ENCODE measurements around the gene MTX2.

Gene MTX2

DNA sequence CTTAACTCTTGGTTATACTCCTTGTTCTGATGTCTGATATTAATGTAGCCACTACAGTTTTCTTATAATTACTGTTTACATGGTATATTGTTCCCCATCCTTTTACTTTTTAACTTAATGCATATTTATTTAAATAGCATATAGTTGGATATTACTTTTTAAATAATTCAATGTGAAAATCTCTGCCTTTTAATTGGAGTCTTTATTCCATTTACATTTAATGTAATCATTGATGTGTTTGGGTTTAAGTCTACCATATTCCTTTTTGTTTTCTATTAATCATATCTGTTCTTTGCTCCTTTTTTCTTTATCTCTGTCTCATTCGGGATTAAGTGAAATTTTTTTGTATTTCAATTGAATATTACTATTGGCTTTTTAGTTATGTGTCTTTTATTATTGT is 109.1 kb downstream of the MTX2 start:
- ATAC-seq, result no peak
- DNase-seq, result no peak

DNA sequence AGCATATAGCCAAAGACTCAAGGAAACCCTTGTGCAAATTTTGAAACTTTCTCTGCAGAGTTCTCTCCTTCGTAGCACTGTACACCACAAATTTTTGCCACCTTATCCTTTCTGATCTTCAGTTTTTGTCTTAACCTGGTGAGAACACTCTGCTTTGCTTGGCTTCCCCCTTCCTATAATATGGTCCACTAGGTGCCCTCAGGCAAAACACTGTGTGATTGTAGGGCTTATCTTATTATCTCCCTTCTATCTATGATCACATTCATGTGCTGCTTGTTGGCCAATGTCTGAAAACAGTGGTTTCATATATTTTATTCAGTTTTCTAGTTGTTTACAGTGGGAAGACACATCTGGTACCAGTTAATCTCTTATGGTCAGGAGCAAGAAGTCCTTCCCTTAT is 111.1 kb downstream of the MTX2 start:
- DNase-seq (no peak), ATAC-seq (no peak)

DNA sequence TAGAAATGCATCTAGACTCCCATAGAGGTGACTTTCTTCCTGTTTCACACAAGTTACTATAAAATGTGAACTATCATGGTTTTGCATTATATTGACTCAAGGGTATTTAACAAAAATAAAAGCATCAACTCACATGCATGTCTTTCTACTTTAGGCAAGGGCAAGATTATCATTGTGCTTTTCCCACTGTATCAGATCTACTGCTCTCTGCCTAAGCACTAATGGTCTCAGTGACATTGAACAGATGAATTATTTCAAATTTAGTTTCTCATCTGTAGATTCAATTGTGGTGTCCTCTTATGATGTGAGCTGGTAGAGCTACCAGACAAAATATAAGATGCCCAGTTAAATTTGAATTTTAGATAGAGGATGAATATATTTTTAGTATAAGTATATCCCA is 113.9 kb downstream of the MTX2 start:
- ATAC-seq (no peak), DNase-seq (no peak)

DNA sequence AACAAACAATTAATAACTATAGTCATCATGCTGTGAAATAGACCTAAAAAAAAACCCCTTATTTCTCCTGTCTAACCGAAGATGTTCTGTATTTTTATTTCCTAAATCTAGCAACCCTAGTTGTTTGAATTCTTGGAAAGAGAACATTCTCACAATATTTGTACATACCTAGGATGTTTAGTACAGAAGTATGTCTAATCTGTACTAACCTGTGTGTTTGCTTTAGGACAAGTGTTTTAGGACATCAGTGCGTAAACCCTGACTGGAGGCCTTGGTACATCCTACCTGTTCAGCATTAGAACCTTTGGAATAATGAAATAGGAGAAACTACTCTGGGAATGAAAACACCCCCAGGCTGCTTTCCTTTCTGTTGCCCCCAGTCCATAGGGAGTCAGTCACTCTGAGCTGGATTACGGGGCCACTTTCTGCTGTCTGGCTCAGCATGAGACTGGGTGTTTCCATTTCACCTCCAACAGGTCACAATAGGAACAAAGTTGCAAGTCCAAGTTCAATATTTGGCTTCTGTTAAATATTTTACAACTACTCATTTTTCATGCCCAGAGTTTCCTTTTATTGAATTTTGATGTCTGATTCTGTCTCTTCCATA is 114.7 kb downstream of the MTX2 start:
- ATAC-seq (no peak), DNase-seq (no peak)

DNA sequence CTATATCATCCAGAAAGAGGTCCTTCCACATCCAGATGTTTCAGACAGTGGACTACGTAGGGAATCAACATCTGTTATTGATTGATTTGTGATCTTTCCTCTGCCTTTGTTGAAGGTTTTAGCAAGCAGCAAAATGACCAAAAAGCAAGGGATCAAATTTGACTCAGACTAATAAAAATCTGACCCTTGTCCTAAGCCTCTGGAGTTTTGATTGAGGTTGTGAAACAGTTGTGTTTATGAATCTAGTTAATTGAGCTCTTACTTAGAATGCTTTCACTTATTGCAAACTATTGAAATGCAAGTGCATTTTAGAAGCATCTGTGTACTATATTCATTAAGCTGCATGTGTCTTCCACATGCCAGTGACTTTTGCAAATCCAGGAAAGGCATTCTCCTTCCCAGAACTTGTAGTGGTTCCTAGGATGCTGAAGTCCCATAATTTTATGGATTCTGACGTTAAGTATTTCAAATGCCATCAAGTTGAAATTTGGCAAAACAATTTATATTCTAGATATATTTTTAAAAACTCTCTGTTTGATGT is 116.0 kb downstream of the MTX2 start:
- ATAC-seq, result no peak
- DNase-seq, result no peak

DNA sequence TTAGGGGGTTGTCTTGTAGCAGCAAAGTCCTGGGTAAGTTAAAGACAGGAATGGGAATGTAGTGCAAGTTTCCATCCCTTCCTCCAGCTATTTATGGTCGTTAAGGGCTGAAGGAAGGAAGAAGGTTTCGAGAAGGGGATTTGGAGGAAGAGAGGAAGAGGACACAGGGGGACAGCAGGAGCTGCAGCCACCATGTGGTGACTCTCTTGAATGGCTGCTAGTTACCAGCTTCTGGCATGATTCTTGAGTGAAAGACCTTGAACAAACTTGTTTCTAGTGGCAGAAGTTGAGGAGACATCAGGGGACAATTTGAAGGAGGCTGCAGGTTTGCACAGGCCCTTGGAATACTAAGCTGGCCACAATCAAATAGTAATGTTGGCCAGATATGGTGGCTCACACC is 116.6 kb downstream of the MTX2 start:
- DNase-seq (no peak), ATAC-seq (no peak)

All from stimulated activated naive CD8-positive, alpha-beta T cell treated with anti-CD3 and anti-CD28 coated beads, Interleukin-15, Interleukin-2, amounts not matched to agents 100 U/mL and 50 U/mL, for 24 hours (primary cell).